NB4 (cell line): ENCODE measurements around the gene TMCC1.

Source experiments
- POLR2A ChIP-seq: IDR thresholded peaks from 2 replicates; pipeline ENCODE4 v1.6.1; 2011; ENCODE audit warnings: mild to moderate bottlenecking; ENCODE audit not compliant: insufficient read length; ENCODE audit errors: extremely low read depth
- TF ChIP-seq, protein P1 (sequence below): IDR thresholded peaks from one replicate; pipeline ENCODE4 v1.5.1; 2012; ENCODE audit warnings: low read depth, low read length
- TF ChIP-seq, protein P2 (sequence below): IDR thresholded peaks from 2 replicates; pipeline ENCODE4 v1.6.1; 2011; ENCODE audit warnings: low read depth, low read length

DNA sequence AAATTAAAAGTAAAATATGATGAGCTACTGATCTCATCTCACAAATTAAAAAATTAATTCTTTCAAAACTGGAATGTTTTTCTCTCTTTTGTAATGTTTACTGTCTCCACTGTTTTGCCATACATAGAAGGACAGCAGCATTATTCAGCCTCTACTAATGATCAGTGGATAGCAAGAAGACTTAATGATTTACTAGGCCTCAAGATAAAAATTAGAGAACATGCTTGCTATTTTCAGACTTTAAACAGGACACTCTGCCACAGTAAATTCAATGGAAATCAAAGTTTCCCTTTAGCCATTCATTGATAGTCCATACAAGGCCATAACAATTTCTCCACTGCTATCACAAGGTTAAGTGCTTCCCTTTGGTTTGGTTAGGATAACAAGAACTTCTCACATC is 129.4 kb downstream of the TMCC1 start:
- TF ChIP-seq, protein P1, sequence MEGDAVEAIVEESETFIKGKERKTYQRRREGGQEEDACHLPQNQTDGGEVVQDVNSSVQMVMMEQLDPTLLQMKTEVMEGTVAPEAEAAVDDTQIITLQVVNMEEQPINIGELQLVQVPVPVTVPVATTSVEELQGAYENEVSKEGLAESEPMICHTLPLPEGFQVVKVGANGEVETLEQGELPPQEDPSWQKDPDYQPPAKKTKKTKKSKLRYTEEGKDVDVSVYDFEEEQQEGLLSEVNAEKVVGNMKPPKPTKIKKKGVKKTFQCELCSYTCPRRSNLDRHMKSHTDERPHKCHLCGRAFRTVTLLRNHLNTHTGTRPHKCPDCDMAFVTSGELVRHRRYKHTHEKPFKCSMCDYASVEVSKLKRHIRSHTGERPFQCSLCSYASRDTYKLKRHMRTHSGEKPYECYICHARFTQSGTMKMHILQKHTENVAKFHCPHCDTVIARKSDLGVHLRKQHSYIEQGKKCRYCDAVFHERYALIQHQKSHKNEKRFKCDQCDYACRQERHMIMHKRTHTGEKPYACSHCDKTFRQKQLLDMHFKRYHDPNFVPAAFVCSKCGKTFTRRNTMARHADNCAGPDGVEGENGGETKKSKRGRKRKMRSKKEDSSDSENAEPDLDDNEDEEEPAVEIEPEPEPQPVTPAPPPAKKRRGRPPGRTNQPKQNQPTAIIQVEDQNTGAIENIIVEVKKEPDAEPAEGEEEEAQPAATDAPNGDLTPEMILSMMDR, result no peak
- TF ChIP-seq POLR2A, result no peak
- TF ChIP-seq, protein P2, sequence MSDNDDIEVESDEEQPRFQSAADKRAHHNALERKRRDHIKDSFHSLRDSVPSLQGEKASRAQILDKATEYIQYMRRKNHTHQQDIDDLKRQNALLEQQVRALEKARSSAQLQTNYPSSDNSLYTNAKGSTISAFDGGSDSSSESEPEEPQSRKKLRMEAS, result no peak
